IMR-90 (cell line): ENCODE results near the gene ZNF436. TPM values are rescaled to one million over a fixed set of nuclear protein-coding genes. Genes with fewer than 3 reads are reported as not detected.

ENCODE experiments used
- ATAC-seq: fragments of 200-7000 bp; cut with Tn5 transposase; 2 replicates; pipeline ENCODE4 v1.9.1; 2020; ENCODE audit warnings: low read depth, mild to moderate bottlenecking, moderate library complexity
- BruUV-seq: library from RNA; stranded (reverse); fragments of 400-500 nt; replicated peaks from 2 replicates; lab custom pipeline; 2021; lab: Mats Ljungman, UMichigan
- CTCF ChIA-PET: fragments of 300-600 bp; formaldehyde crosslinking; extraction: SDS; loops from one replicate; lab custom pipeline; 2021; ENCODE audit warnings: antibody characterized with exemption; lab: Yijun Ruan, JAX
- POLR2A ChIA-PET: fragments of 300-600 bp; sonication (Branson Sonifier 250); formaldehyde crosslinking; loops from one replicate; lab custom pipeline; 2022; ENCODE audit warnings: antibody characterized with exemption; ENCODE audit not compliant: unreplicated experiment; lab: Charles Lee
- DNase-seq: peaks from one replicate; pipeline ENCODE4 v3.0.0; 2013
- H2AFZ ChIP-seq: replicated peaks from 2 replicates; pipeline ENCODE3; 2013; ENCODE audit warnings: low read length, mild to moderate bottlenecking; ENCODE audit not compliant: poor library complexity
- H2AK5ac ChIP-seq: 2 replicates; pipeline ENCODE4 v1.6.1; 2013; ENCODE audit warnings: low read depth, low read length, inconsistent platforms
- H2AK9ac ChIP-seq: replicated peaks from 2 replicates; pipeline ENCODE3; 2013; ENCODE audit warnings: mild to moderate bottlenecking, low read depth, low read length, moderate library complexity; ENCODE audit not compliant: poor library complexity
- H2BK120ac ChIP-seq: 2 replicates; pipeline ENCODE4 v1.6.1; 2013; ENCODE audit warnings: low read depth, low read length, inconsistent platforms
- H2BK15ac ChIP-seq: 3 replicates; pipeline ENCODE4 v1.6.1; 2013; ENCODE audit warnings: low read depth, low read length, inconsistent platforms
- H2BK20ac ChIP-seq: 2 replicates; pipeline ENCODE4 v1.6.1; 2013; ENCODE audit warnings: low read depth, mild to moderate bottlenecking, inconsistent platforms, low read length, moderate library complexity
- H2BK5ac ChIP-seq: 2 replicates; pipeline ENCODE4 v1.6.1; 2013; ENCODE audit warnings: mild to moderate bottlenecking, low read depth, low read length, inconsistent platforms; ENCODE audit not compliant: poor library complexity, severe bottlenecking
- H3K14ac ChIP-seq: replicated peaks from 2 replicates; pipeline ENCODE4 v1.6.1; 2013; ENCODE audit warnings: low read depth, low read length, inconsistent platforms
- H3K18ac ChIP-seq: 2 replicates; pipeline ENCODE4 v1.6.1; 2013; ENCODE audit warnings: low read depth, low read length, control low read depth
- H3K23ac ChIP-seq: 2 replicates; pipeline ENCODE4 v1.6.1; 2013; ENCODE audit warnings: low read depth, low read length, inconsistent platforms
- H3K27ac ChIP-seq: 2 replicates; pipeline ENCODE4 v1.5.1; 2013; ENCODE audit warnings: mild to moderate bottlenecking, control low read depth, low read length; ENCODE audit not compliant: insufficient read depth
- H3K27me3 ChIP-seq: 2 replicates; pipeline ENCODE4 v1.6.1; 2013; ENCODE audit warnings: low read length; ENCODE audit not compliant: control insufficient read depth, insufficient read depth
- H3K36me3 ChIP-seq: 2 replicates; pipeline ENCODE4 v1.6.1; 2013; ENCODE audit warnings: low read length, mixed read lengths; ENCODE audit not compliant: control insufficient read depth, insufficient read depth
- H3K4ac ChIP-seq: 2 replicates; pipeline ENCODE4 v1.6.1; 2013; ENCODE audit warnings: low read depth, low read length, inconsistent platforms
- H3K4me1 ChIP-seq: 2 replicates; pipeline ENCODE4 v1.6.1; 2013; ENCODE audit warnings: low read length, mixed read lengths; ENCODE audit not compliant: control insufficient read depth, insufficient read depth
- H3K4me2 ChIP-seq: 2 replicates; pipeline ENCODE4 v1.6.1; 2013; ENCODE audit warnings: low read depth, mild to moderate bottlenecking, control low read depth, low read length, moderate library complexity
- H3K4me3 ChIP-seq: 2 replicates; pipeline ENCODE4 v1.5.1; 2013; ENCODE audit warnings: low read depth, mild to moderate bottlenecking, control low read depth, low read length, moderate library complexity; ENCODE audit not compliant: insufficient read depth
- H3K56ac ChIP-seq: 2 replicates; pipeline ENCODE4 v1.6.1; 2013; ENCODE audit warnings: low read length, inconsistent platforms; ENCODE audit not compliant: insufficient read depth; ENCODE audit errors: extremely low read depth
- H3K79me1 ChIP-seq, 2 experiments: 2 replicates each; pipeline ENCODE4 v1.6.1; 2013; ENCODE audit warnings: low read length in 2 of 2, inconsistent platforms in 1 of 2, low read depth in 1 of 2
- H3K9ac ChIP-seq: 2 replicates; pipeline ENCODE4 v1.6.1; 2013; ENCODE audit warnings: low read depth, low read length, control low read depth
- H3K9me1 ChIP-seq: 2 replicates; pipeline ENCODE4 v1.6.1; 2013; ENCODE audit warnings: low read length, inconsistent platforms; ENCODE audit not compliant: insufficient read depth
- H3K9me3 ChIP-seq: 2 replicates; pipeline ENCODE4 v1.6.1; 2013; ENCODE audit warnings: low read length; ENCODE audit not compliant: control insufficient read depth, insufficient read depth
- H4K20me1 ChIP-seq: 2 replicates; pipeline ENCODE4 v1.6.1; 2013; ENCODE audit warnings: low read length, inconsistent platforms; ENCODE audit not compliant: insufficient read depth
- H4K5ac ChIP-seq: 2 replicates; pipeline ENCODE4 v1.6.1; 2013; ENCODE audit warnings: mild to moderate bottlenecking, low read depth, low read length, control low read depth
- H4K8ac ChIP-seq, 2 experiments: 2 replicates each; pipeline ENCODE4 v1.6.1; 2013; ENCODE audit warnings: low read depth in 2 of 2, low read length in 2 of 2, control low read depth in 1 of 2, inconsistent platforms in 1 of 2
- H4K91ac ChIP-seq: 2 replicates; pipeline ENCODE4 v1.6.1; 2013; ENCODE audit warnings: low read depth, low read length, inconsistent platforms; ENCODE audit not compliant: insufficient read depth
- BHLHE40 ChIP-seq: fragments of 150-350 bp; IDR thresholded peaks from 2 replicates; pipeline ENCODE4 v1.6.1; 2016; ENCODE audit warnings: mild to moderate bottlenecking, low read depth, low read length
- CEBPB ChIP-seq: IDR thresholded peaks from 2 replicates; pipeline ENCODE4 v1.6.1; 2012; ENCODE audit warnings: low read depth, low read length, improper control_type of control experiment
- FOS ChIP-seq: fragments of 150-350 bp; IDR thresholded peaks from 2 replicates; pipeline ENCODE4 v1.6.1; 2016; ENCODE audit warnings: low read depth, low read length
- MAFK ChIP-seq: IDR thresholded peaks from 2 replicates; pipeline ENCODE4 v1.6.1; 2012; ENCODE audit warnings: low read depth, low read length, improper control_type of control experiment
- MXI1 ChIP-seq: IDR thresholded peaks from 2 replicates; pipeline ENCODE4 v1.6.1; 2012; ENCODE audit warnings: low read depth, mild to moderate bottlenecking, low read length, moderate library complexity, borderline replicate concordance
- NFE2L2 ChIP-seq: fragments of 150-350 bp; IDR thresholded peaks from 2 replicates; pipeline ENCODE4 v1.6.1; 2016; ENCODE audit warnings: low read depth, mild to moderate bottlenecking, low read length
- POLR2A ChIP-seq: IDR thresholded peaks from 2 replicates; pipeline ENCODE4 v1.6.1; 2012; ENCODE audit warnings: mild to moderate bottlenecking, low read depth, low read length
- RCOR1 ChIP-seq: IDR thresholded peaks from 2 replicates; pipeline ENCODE4 v1.6.1; 2012; ENCODE audit warnings: mild to moderate bottlenecking, low read length, improper control_type of control experiment; ENCODE audit not compliant: insufficient replicate concordance
- SMC3 ChIP-seq: fragments of 150-350 bp; IDR thresholded peaks from 2 replicates; pipeline ENCODE4 v1.6.1; 2016; ENCODE audit warnings: low read depth, mild to moderate bottlenecking, antibody characterized with exemption, low read length, moderate library complexity
- WGBS, 2 experiments: methylation state at CpG; one replicate each; pipeline versions ENCODE4 v1.1.5 to v1.1.7; 2013; ENCODE audit warnings: missing lambda C conversion rate in 2 of 2; ENCODE audit not compliant: insufficient read length in 1 of 2; ENCODE audit errors: extremely low coverage in 2 of 2; 5-methylcytosine and 5-hydroxymethylcytosine counted together
- dilution Hi-C: fragments of 300-500 bp; cut with HindIII; formaldehyde crosslinking; loops from one replicate; pipeline ENCODE4 v1.14.3; 2018; ENCODE audit warnings: low sequenced_read_pairs; ENCODE audit not compliant: unreplicated experiment
- in situ Hi-C: fragments of 300-500 bp; cut with MboI; formaldehyde crosslinking; loops from 3 replicates; pipeline ENCODE4 v1.14.3; 2019; ENCODE audit warnings: low sequenced_read_pairs, inconsistent platforms, mixed read lengths
- intact Hi-C: fragments of 100-400 bp; cut with micrococcal nuclease; formaldehyde crosslinking; loops from 2 replicates; pipeline ENCODE4 v1.10.0; 2022
- polyA plus RNA-seq, 3 experiments: library from polyadenylated mRNA; depleted of rRNA; stranded (reverse); fragments of >200 nt; gene quantifications; 2 replicates each; pipeline ENCODE4 v1.2.3, GENCODE V29; 2012; ENCODE audit warnings: low replicate concordance in 1 of 3
- total RNA-seq: library from RNA; depleted of rRNA; stranded (reverse); fragments of >200 nt; gene quantifications from 2 replicates; pipeline ENCODE4 v1.2.3, GENCODE V29; 2012
- TF ChIP-seq, protein P1 (sequence below): conservative IDR thresholded peaks from 2 replicates; pipeline ENCODE4 v1.5.1; 2012; ENCODE audit warnings: mild to moderate bottlenecking, low read depth, low read length, improper control_type of control experiment
- TF ChIP-seq, protein P2 (sequence below): fragments of 150-350 bp; IDR thresholded peaks from 2 replicates; pipeline ENCODE4 v1.6.1; 2016; ENCODE audit warnings: low read depth, mild to moderate bottlenecking, low read length, moderate library complexity, borderline replicate concordance
- TF ChIP-seq, protein P3 (sequence below): fragments of 150-350 bp; IDR thresholded peaks from 2 replicates; pipeline ENCODE4 v1.6.1; 2017; ENCODE audit warnings: mild to moderate bottlenecking, antibody characterized with exemption, low read length, low read depth

The ZNF436 gene
- total and polyA plus RNA-seq, 2 of the 4 experiments (the other 2 are of a cell fraction), result 5.3 to 14.3 TPM

DNA sequence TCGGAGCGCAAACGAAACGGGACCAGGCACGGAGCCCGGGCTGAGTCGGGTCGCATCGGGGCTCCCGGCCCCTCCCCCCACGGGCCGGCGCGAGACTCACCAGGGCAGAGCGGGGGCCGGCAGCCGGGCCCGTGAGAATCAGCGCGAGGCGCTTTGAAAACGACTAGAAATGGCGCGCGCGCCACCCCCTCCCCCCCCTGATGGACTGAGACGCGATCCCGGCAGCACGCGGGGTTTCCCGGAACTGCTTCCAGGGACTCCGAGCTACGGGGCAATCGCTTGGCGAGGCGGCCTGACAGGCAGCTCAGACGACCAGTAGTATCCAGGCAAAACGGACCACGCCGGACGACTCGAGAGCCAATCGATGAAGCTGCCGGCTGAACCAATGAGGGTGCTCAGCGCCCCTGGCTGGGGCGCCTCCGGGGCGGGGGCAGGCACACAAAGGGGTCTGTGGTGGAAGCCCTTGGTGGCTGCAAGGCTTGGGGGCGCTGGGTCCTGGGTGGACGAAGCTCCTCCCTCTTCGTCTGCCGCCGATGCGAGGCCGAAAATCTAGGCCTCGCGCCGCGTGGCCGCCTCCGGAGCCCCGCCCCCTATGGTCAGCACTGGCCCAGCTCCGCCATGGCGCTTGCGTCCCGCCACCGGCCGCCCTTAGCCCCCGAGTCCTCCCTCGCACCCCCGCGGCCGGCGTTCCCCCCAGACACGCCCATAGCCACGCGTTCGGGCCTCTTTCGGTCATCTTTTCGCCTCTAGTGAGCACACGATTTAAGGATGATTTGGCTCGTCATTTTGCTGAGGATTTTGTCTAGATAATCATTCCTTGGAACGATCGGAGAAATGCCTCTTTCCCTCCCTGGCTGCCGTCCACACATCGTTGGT lies 25.3 kb downstream of the ZNF436 start, which contains the start of gene HNRNPR:
Gene HNRNPR (minus strand): TSS at position 174 of the 876 bp plus-strand sequence. CDS start 3,276 bp downstream, outside the sequence.
- H3K36me3 ChIP-seq, result no peaks in the 10 kb centered on the region
- H3K79me1 ChIP-seq, result peaks cover 0 to 3% of the 10 kb centered on the region in 2 experiments; a peak in 1 of 4 replicates
- dilution Hi-C loops (no loop called here), intact Hi-C loops (loop anchor here (1.0 to 5.0 kb wide), 4 partner anchors 24 to 188 kb away; partner anchors contain the start of genes ASAP3 and E2F2), in situ Hi-C loops (no loop called here)
- BruUV-seq, result no TSS peak
- peak within 1 kb of the TSS; percentile 96 for H2AK9ac ChIP-seq
- peak within 1 kb of the TSS; percentile 95 for H3K27ac ChIP-seq
- H3K23ac ChIP-seq, result peak within 1 kb of the TSS; percentile 83
- H4K8ac ChIP-seq, result peak within 1 kb of the TSS; percentile 82 to 96
- H2AK5ac ChIP-seq, result peak within 1 kb of the TSS; percentile 82
- H2BK5ac ChIP-seq, result peak within 1 kb of the TSS; percentile 90
- POLR2A ChIA-PET, result interaction anchor here (0.5 to 0.8 kb wide), 11 partner anchors 24 to 322 kb away, joined by 3 to 17 read pairs (median 4); no protein-coding TSS in a partner anchor
- peak within 1 kb of the TSS; percentile 45; the same call in 2 of the 3 replicates for H2BK15ac ChIP-seq
- H3K4ac ChIP-seq, result peak within 1 kb of the TSS; percentile 95
- peaks cover 39% of the 10 kb centered on the region for H4K20me1 ChIP-seq
- H3K14ac ChIP-seq, result peak within 1 kb of the TSS; percentile 84
- H3K9ac ChIP-seq, result peak within 1 kb of the TSS; percentile 98
- peak within 1 kb of the TSS; percentile 93 for H4K91ac ChIP-seq
- peaks cover 2% of the 10 kb centered on the region; the same call in 1 of the 2 replicates for H3K4me1 ChIP-seq
- DNase-seq, result peak; percentile 100
- peak within 1 kb of the TSS; percentile 96 for H3K4me2 ChIP-seq
- H3K56ac ChIP-seq, result peak within 1 kb of the TSS; percentile 97
- H3K4me3 ChIP-seq, result peak within 1 kb of the TSS; percentile 93
- peak; percentile 94 for ATAC-seq
- 1% methylated on average over 40 of the region's 87 CpGs; no CpG with 5 or more reads in 1 of the 2 experiments for WGBS, 2 experiments
- CTCF ChIA-PET, result interaction anchor here (1.6 kb wide), 1 partner anchor 59 kb away, joined by 6 read pairs; no protein-coding TSS in a partner anchor
- H3K27me3 ChIP-seq, result no peaks in the 10 kb centered on the region
- H3K9me1 ChIP-seq, result peaks cover 2% of the 10 kb centered on the region
- H2BK20ac ChIP-seq, result peak within 1 kb of the TSS; percentile 8; the same call in 1 of the 2 replicates
- H3K9me3 ChIP-seq, result no peaks in the 10 kb centered on the region
- H2AFZ ChIP-seq, result peak within 1 kb of the TSS; percentile 91
- H3K18ac ChIP-seq, result peak within 1 kb of the TSS; percentile 94
- peak within 1 kb of the TSS; percentile 64 for H2BK120ac ChIP-seq
- peak within 1 kb of the TSS; percentile 89 for H4K5ac ChIP-seq
- TF ChIP-seq RCOR1 (no peak), SMC3 (no peak), FOS (peak; percentile 41; the same call in 1 of the 2 replicates), CEBPB (no peak), BHLHE40 (no peak), NFE2L2 (no peak), MAFK (no peak), POLR2A (no peak; the same call in 1 of the 2 replicates), MXI1 (peak; percentile 77)
- TF ChIP-seq, protein P1, sequence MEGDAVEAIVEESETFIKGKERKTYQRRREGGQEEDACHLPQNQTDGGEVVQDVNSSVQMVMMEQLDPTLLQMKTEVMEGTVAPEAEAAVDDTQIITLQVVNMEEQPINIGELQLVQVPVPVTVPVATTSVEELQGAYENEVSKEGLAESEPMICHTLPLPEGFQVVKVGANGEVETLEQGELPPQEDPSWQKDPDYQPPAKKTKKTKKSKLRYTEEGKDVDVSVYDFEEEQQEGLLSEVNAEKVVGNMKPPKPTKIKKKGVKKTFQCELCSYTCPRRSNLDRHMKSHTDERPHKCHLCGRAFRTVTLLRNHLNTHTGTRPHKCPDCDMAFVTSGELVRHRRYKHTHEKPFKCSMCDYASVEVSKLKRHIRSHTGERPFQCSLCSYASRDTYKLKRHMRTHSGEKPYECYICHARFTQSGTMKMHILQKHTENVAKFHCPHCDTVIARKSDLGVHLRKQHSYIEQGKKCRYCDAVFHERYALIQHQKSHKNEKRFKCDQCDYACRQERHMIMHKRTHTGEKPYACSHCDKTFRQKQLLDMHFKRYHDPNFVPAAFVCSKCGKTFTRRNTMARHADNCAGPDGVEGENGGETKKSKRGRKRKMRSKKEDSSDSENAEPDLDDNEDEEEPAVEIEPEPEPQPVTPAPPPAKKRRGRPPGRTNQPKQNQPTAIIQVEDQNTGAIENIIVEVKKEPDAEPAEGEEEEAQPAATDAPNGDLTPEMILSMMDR, result no peak
- TF ChIP-seq, protein P2, sequence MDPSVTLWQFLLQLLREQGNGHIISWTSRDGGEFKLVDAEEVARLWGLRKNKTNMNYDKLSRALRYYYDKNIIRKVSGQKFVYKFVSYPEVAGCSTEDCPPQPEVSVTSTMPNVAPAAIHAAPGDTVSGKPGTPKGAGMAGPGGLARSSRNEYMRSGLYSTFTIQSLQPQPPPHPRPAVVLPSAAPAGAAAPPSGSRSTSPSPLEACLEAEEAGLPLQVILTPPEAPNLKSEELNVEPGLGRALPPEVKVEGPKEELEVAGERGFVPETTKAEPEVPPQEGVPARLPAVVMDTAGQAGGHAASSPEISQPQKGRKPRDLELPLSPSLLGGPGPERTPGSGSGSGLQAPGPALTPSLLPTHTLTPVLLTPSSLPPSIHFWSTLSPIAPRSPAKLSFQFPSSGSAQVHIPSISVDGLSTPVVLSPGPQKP, result no peak
- TF ChIP-seq, protein P3, sequence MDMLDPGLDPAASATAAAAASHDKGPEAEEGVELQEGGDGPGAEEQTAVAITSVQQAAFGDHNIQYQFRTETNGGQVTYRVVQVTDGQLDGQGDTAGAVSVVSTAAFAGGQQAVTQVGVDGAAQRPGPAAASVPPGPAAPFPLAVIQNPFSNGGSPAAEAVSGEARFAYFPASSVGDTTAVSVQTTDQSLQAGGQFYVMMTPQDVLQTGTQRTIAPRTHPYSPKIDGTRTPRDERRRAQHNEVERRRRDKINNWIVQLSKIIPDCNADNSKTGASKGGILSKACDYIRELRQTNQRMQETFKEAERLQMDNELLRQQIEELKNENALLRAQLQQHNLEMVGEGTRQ, result peak; percentile 55
